ENCODE results near the gene SLC39A6.

DNA sequence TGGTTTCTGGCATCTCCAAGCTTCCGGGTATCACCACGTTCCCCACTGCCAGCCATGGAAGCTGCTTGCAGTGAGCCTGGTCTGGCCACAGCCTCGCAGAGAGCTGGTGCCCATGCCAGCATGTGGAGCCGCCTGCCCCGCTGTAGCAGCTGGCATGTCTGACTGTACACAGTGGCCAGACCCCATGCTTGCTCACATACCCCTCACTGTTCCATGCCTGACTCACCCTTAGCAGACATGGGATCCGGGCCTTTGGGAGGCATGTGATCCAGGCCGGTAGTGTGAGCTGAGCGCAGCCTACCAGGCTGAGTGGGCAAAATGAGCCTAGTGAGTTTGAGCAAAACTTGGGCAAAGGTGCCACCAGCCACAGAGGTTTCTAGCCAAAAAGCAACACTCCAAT is 43.0 kb downstream of the SLC39A6 start:
- TF ChIP-seq, protein P1, sequence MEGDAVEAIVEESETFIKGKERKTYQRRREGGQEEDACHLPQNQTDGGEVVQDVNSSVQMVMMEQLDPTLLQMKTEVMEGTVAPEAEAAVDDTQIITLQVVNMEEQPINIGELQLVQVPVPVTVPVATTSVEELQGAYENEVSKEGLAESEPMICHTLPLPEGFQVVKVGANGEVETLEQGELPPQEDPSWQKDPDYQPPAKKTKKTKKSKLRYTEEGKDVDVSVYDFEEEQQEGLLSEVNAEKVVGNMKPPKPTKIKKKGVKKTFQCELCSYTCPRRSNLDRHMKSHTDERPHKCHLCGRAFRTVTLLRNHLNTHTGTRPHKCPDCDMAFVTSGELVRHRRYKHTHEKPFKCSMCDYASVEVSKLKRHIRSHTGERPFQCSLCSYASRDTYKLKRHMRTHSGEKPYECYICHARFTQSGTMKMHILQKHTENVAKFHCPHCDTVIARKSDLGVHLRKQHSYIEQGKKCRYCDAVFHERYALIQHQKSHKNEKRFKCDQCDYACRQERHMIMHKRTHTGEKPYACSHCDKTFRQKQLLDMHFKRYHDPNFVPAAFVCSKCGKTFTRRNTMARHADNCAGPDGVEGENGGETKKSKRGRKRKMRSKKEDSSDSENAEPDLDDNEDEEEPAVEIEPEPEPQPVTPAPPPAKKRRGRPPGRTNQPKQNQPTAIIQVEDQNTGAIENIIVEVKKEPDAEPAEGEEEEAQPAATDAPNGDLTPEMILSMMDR (IDR thresholded peaks at IDR 0.05; ENCODE audit: poor library complexity) = no peak
- TF ChIP-seq EZH2 (IDR thresholded peaks at IDR 0.05; ENCODE audit: borderline replicate concordance) = no peak
